Kasumi-1 (cell line): ENCODE data around the gene DDX41.
"Not testable (repeated sequence)": the region's sequence is repeated elsewhere in the genome, so short reads cannot be mapped to it uniquely, and the experiment has no call there.

Source experiments
- DNase-seq, 2 experiments: peaks; one replicate each; lab custom pipeline; 2025; lab: John Stamatoyannopoulos, UW

The DDX41 gene

DNA sequence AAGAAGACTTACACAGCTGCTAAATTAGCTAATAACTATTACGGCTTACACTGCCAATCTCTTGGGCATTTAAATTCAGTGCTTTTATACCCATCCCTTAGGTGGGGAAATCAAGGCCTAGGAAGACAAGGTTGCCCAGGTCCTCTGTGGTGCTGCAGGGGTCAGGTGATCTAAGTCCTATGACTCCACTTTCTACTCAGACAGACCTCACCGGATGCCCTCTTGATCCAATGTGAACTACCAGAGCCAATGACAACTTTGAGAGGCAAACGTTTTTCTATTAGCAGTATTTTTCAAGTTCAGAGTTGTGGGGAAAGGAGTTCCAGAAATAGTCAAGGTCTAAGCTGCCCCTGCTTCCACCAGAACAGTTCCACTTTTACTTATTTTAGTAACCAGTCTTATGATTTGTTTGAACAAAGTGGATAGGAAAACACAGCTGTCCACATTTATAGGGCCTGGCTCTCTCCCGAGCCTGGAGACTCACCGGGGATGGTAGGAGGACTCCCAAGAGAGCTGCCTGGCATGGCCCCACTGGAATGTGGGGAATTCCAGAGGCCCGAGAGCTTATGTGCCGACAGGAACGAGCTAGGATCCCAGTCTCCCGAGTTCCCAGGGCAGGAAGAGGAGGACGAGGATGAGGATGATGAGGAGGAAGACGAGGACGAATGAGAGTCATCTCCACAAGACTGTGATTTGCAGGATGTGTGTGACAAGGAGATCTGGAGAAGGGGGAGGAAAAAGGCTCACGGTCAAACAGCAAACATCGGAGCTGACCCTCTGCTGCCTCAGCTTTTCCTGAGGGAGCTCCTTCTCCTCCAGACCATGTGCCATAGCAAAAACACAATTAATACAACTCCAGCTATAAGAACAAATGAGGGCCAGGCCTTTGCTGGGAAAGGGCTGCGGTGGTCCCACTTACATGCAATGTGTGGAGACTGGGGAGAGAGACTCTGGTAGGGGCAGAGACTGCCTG is 20.9 kb upstream of the DDX41 start:
- no peak for DNase-seq

DNA sequence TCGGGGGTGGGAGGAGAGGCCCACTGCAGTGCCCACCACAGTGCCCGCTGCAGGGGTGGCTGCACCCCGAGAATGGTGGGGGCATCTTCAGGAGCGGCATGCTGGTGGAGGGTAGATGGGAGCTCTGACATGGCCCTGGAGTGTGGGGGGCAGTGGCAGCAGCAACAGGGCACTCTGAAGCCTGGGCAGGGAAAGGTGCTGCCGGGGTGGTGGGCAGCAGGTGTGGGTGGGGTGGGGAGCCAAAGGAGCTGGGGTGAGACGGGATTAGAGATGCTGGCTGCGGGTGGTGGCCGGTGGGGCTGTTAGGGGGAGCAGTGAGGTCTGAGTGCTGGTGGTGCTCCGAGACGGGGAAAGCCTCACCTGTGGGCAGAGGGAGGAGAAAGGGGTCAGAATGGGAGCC is 19.6 kb upstream of the DDX41 start:
- no peak for DNase-seq

DNA sequence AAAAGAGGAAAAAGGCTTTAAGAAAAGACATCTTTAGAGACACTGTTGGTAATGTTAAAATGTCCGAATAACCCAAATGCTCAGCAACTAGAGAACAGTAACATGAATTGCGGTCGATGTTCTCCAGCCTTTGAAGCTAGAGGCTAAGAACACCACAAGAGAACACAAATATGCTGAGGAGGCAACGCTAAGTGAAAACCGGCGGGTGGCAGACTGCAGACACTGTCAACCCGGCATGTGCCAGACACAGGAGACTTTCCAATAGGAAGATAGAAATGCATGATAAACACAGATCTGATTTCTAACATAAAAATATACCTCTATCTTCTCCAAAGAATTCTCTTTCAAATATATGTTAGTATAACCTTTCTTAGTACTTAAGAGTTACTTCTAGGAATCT is 18.4 kb upstream of the DDX41 start:
- DNase-seq: no peak

DNA sequence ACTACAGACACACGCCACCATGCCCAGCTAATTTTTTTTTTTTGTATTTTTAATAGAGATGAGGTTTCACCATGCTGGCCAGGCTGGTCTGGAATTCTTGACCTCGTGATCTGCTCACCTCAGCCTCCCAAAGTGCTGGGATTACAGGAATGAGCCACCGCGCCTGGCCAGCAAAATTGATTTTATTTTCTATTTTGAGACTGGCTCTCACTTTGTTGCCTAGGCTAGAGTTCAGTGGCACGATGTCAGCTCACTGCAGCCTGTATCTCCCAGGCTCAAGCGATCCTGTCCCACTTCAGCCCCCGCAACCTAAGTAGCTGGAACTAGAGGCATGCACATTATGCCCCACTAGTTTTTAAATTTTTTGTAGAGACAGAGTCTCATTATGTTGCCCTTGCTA is 17.7 kb upstream of the DDX41 start:
- DNase-seq: not testable (repeated sequence)

DNA sequence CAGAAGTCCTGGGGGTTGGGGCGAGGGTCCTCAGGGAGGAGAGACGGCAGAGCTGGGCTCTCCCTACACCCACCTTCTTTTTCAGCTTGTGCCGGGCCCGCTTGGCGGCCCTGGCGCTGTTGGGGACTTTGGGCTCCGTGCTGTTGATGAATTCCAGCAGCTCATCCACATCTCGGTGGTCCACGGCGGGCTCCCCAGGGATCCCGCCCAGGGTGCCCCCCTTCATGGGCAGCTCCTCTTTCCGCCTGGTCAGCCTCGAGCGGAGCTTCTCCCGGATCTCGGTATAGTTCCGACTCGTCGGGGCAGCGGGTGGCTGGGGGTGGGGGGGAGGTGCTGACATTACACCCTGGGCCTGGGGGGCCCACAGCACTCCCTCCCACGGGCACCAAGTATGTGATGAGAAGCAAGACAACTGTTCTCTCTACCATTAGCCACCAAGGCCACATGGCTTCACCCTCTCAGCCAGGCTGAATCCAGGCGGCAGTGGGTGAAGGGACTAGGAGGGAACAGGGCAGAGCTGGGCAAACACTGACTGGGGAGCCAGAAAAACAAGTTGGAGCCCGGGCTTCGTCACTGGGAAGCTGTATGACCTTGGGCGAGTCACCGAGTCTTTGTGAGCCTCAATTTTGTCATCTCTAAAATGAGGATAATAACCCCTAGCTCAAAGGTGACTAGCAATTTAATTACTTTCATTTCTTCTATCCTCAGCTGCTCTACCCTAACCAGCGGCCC is 14.6 kb upstream of the DDX41 start:
- no peak for DNase-seq

DNA sequence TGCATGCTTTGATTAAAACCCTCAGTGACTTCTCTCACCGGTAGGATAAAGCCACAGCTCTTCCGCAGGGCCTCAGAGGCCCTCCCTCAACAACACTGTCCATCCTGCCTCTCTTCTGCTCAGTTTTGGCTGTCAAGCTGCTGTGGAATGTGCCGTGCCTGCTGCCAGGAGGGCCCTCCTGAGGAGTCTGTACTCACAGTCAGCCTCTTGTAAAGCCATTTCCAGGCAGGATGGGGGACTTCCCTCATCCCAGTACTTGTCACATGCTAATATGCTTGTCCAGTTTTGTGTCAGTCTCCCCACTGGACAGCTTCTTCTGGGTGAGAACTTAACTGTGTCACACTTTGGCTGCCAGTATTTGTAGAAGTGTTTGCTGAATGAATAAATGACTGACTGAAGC is 13.9 kb upstream of the DDX41 start:
- no peak for DNase-seq

DNA sequence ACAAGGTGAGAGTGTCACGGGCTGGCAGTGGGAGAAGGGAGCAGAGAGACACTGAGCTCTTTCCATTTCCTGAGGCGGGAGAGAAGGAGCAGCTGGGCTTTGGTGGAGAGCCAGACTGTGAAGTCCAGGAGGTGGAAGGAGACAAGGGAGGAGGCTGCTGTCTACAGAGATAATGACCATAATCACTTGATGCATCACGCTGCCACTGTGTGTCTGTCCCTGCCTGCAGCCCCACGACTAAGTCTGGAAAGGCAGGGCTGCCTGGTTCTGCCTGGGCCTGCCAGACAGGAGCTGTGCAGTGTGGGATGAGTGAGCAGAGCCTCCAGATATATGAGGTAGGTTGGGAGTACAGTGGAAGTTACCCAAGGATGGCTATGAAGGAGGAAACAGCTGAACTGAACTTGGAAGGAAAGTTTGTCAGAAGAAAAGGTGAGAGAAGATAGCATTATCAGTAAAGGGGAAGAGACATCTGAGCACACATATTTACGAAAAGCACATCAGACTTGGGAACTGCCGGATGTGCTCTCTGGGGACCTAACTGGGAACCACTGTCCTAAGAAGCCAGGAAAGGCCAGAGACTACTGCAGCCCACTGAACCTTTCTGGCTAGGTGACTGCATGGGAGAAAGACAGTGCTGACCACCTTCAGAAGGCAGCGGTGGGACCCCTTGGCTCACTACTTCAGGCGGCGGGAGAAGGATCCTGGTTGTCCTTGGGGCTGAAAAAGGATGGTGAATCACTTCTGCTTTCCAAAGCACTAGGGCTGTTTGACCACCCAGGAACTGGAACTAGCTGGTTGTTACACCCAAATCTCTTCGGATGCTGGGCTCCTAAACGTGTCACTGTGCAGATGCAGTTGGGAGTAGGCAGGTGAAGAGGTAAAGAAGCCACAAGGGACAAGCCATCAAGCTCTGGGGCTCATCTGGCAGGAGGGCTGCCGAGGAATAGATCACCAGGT is 12.8 kb upstream of the DDX41 start:
- DNase-seq: no peak

DNA sequence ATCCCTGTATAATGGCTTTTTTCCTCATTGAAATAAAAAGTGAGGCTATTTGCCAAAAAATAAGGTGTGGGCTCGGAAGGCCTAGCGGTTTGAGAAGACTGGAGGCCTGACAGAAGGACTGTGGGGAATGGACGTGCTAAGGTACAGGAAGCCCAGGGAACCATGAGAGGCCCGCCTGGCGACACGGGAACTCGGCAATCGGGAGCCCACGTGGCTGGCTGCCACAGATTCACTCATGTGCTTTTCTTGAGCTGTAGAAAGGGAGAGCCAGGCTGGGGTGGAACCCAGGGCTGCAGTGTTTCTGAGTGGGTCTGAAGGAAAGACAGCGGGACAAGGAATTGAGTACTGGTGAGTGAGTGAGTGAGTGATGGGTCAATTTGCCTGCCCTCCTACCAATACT is 11.9 kb upstream of the DDX41 start:
- DNase-seq: no peak

DNA sequence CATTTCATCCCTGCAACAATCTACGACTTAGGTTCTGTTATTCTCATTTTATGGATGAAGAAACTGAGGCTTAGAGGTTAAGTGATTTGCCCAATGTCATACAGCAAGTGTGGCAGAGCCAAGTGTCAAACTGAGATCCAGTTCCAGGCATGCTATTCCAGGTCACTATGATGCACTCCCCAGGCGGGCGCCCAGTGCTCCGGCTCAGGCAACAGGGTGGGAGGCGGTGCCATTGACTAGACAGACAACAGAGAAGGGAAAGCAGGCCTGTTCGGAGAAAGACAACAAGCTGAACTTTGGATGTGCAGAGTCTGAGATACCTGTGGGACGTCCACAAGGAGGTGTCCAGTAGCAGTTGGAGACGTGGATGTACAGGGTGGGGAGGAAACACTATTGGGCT is 10.8 kb upstream of the DDX41 start:
- no peak for DNase-seq

DNA sequence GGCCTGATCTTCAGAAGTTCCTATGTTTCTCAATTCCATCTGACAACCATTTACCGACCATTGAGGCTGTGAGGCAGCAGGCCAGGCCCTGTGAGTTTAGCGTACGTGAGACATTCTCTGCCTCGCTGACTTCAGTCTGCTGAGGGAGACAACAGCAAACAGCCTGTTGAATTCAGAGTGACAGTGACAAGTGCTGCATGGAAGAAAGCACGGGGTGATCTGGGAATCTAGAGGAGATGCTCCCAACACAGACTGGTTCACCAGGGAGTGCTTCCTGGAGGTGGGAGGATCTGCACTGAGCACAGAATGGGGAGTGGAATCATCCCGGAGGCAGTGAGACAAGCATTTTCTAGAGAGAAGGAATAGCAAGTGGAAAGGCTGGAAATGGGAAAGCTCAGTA is 10.0 kb upstream of the DDX41 start:
- no peak for DNase-seq

DNA sequence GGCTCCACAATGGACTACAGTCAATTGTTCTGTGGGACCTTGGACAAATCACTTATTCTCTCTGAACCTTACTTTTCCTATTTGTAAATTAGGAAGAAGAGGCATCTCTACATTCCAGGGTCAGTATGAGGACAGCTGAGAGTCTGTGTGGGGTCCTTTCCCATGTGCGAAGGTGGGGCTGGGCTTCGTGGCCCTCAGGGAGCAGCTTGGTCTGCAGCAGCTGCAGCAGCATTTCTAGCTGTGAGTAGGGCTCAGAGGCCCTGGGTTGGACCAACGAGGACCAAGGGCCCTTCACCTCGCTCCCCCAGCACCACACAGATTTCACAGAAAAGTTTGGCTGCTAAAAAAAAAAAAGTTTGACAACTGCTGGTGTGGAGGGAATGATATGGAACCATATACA is 9.4 kb upstream of the DDX41 start:
- DNase-seq: no peak

DNA sequence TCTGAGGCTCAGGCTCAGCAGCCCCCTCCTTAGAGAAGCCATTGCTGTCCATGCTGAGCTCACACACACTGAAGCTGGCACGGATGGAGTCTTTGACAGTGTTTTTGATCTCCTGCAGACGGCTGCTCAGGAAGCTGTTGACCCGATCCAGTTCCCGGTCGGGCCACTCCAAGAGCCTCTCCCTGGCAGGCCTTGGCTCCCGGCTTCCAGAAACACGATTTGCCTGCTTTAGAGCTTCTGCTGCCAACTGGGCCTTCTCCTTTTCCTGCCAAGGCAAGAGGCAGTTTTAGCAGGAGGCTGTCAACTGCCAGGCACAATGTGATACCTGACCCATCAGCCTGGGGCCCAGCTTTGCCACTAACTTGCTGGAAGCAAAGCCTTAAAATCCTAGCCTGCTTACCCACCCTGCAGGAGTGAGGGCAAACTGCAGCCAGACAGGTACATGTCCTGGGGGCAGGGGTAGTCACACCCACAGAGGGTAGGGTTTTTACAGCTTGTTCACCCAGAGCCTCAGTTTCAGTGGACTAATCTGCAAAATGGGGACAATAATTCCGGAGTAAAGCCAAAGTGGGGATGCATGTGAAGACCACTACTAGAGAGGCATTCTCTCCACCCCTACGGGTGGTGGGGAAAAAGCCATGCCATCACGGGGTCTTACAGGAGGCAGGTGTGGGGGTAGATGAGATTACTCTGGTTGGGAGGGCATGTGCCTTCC is 8.3 kb upstream of the DDX41 start:
- no peak for DNase-seq

DNA sequence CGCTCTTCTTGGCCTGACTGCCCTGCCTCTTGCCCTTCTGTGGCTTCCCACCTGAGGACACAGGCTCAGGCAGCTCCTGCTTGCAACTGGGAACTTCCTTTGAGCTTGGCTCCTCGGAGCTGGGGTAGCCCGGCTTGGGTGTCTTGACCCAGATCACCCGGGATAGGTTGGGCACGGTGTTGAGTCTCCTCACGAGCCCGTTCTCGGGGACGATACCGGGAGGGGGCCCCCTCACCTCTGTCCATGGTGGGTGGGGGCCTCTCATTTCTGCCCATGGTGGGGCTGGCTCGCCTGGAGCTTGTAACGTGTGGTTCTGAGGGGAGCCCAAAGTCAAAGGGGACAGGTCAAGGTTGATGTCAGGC is 7.8 kb upstream of the DDX41 start:
- no peak for DNase-seq

DNA sequence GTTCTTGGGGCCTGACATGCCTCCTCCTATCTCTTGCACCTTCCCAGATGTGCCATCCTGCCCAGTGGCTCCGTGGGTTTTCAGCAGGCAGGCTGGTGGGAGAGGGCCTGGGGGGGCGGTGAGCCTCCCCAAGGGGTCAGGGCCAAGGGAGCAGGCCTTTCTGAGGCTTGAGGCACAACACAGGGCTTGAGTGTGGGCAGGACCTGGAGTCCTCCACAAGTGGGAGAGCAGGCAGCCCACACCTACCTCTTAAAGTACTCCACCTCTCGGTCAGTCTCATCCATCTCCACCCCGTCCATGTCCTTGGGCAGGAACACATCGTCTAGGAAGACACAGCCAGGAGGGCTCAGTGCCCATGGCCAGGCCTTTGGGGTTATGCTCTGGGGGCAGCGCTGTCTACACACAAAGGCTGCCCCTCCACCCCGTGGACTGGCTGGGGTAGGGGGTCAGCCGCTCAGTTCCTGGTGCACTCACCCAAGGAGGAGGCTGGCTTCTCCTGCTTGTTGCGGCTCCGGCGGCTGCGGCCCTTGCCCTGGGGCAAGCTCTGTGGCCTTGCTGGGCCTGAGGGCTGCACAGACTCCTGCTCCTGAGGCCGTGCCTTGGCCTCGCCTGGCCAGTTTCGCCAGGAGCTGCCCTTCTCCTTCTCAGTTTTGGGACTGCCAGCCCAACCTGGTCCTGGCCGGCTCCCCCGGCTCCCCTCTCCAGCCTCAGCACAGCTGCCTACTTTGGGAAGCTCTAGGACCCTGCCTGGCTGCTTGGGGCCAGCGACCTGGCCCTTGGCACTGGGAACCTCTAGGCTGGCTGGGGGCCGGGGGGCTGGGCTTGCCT is 7.2 kb upstream of the DDX41 start:
- no peak for DNase-seq

DNA sequence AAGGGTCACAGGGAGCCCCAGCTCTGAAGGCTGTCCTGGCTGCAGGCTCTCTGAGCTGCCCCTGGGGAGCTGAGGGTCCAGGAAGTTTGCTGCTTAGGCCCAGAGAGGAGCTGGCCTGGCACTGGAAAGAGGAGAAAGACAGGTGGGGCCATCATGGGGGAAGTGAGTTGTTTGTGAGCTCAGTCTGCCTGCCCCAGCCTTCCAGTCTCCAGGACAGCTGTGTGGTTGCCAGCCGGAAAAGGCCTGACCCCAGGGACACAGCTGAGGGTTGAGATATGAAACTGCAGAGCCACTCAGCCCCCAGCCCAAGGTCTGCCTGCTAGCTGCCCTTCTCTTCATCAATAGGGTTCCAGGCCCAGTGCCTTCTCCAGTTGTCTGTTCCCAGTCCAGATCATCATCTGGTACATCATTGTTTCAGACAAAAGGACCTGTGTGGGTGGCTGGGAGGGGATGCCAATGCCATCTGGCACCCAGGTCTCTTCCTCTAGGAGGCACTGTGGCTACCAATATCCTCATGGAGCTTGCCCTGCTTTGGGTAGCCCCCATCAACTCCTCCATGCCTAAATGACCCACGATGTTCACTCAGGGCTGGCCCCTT is 4.3 kb upstream of the DDX41 start:
- no peak for DNase-seq

DNA sequence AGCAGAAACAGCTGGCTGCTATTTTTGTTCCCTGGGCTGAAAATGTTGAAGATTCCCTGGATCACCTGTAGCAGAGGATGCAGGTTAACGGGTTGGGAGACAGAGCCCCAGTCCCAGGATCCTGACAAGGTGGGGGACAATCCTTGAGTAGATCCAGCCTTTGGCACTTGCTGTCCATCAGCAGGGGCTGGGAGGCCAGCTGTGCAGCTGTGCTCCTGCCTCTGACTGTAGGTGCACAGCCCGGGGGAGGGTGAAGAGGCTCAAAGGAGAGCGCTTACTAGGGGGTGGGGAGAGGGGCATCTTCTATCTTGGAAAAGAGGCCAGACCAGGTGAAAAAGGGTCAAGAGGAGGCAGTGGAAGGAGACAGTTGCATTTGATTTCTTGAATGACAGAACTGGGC is 3.5 kb upstream of the DDX41 start:
- no peak for DNase-seq

DNA sequence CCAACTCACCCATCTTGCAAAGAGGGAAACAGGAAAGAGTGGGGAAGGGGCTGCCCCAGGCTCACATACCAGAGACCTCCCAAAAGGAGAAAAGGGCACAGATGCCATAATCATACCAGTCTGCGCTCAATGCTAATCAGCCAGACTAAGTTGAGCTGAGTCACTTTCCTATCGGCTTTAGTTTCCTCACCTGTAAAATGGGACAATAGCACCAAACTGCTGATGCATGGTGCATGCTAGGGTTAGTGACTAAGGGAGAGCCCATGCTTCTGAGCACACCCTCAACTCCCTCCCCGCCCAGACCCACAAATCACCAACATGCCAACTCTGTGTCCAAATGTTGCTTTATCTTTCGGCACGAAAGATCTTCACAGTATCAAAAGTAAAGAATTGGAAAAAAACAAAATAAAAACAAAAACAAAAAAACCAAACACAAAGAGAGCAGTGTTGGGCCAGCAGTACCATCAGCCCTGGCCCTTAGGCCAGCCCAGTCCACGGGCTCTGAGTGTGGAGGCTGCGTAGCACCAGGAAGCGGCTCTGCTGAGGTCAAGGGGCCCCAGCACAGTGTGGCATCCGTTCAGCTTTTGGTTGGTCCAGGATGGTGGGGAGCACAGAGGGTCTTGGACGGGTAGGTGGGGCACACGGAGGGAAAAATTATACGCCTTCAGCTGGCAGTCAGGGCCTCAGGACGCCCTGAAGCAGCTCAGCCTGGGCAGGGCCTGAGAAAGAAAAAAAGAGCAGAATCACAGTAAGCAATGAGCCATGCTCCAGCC is 2.9 kb upstream of the DDX41 start:
- no peak for DNase-seq

DNA sequence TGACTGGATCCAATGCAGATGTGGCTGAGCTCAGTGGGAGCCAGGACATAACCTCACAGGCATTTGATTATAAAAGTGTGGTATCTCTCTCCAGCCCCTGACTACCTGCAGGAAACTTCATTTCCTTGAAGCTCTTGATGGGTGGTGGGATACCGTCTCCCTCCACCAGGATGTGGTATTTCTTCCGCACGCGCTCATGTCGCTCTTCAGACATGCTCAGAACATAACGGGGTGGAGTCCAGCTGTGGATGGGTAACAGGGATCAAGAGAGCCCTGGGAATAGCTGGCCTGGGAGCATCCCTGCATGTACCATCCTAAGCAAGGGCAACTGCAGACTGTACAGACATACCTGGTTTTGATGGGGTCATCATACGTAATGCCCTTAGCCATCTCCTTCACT is 1.2 kb downstream of the DDX41 start:
- no peak for DNase-seq

DNA sequence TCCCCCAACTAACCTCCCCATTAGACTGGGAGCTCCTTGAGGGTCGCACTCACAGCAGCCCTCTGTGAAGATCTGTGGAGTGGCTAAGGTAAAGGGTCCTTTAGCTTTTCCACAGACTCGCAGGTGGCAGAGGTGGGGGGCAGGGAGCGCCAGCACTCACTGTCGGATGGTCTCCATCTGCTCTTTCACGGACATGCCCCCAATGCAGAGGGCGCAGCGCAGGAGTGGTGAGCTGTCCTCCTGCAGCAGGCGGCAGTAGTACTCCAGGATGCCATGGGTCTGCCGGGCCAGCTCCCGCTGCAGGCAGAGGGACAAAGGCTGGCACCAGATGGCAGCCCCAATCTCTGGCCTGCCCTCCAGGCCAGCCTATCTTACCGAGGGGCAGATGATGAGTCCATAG is 2.2 kb downstream of the DDX41 start:
- no peak for DNase-seq

DNA sequence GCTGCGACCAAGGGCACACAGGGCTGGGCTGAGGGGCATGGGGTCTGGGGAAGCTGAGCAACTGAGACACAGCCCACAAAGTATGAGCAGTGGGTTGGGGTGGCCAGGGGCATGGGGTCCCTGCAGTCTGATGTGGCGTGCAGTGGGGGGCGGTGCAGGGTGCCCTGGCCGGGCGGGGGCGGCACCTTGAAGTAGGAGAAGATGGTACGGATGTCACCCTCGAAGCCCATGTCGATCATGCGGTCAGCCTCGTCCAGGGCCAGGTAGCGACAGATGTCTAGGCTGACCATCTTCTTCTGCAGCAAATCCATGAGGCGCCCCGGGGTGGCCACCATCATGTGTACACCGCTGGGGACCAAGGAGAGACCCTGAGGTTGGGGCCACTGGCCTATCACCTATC is 3.3 kb downstream of the DDX41 start:
- no peak for DNase-seq
